HG03060 (cell line): Measurements from ENCODE around the gene WNK1.
"Not testable (repeated sequence)": the region's sequence is repeated elsewhere in the genome, so short reads cannot be mapped to it uniquely, and the experiment has no call there.

Source experiments
- ATAC-seq: cut with Tn5 transposase; IDR thresholded peaks from one replicate; pipeline ENCODE4 v1.9.1; 2021; ENCODE audit warnings: low read depth, moderate number of reproducible peaks; ENCODE audit not compliant: unreplicated experiment

WNK1 gene

GRCh38 chr12:740921-741320 is 11.5 kb upstream of the WNK1 start:
- ATAC-seq = no peak

GRCh38 chr12:749751-750270 is 2.6 kb upstream of the WNK1 start:
- no peak for ATAC-seq

- ATAC-seq = no peak
Measured at GRCh38 chr12:750366-751191, 1.8 kb upstream of the WNK1 start.

GRCh38 chr12:751192-751998 is 984 bp upstream of the WNK1 start:
- no peak for ATAC-seq

- ATAC-seq = peak; percentile 3
Measured at GRCh38 chr12:752695-753610, 574 bp downstream of the WNK1 start.

- no peak for ATAC-seq
Measured at GRCh38 chr12:753611-754472, 1.5 kb downstream of the WNK1 start.

- no peak for ATAC-seq
Measured at GRCh38 chr12:754473-754820, 2.1 kb downstream of the WNK1 start.

GRCh38 chr12:754851-755562 is 2.6 kb downstream of the WNK1 start:
- ATAC-seq = no peak

- no peak for ATAC-seq
Measured at GRCh38 chr12:759628-760027, 7.2 kb downstream of the WNK1 start.

GRCh38 chr12:761256-761655 is 8.9 kb downstream of the WNK1 start:
- no peak for ATAC-seq

GRCh38 chr12:765840-766239 is 13.5 kb downstream of the WNK1 start:
- no peak for ATAC-seq

GRCh38 chr12:768434-768833 is 16.1 kb downstream of the WNK1 start:
- no peak for ATAC-seq

GRCh38 chr12:770479-770878 is 18.1 kb downstream of the WNK1 start:
- no peak for ATAC-seq

- no peak for ATAC-seq
Measured at GRCh38 chr12:772056-772697, 19.8 kb downstream of the WNK1 start.

GRCh38 chr12:774051-774614 is 21.8 kb downstream of the WNK1 start:
- no peak for ATAC-seq

- ATAC-seq = not testable (repeated sequence)
Measured at GRCh38 chr12:775973-776771, 23.8 kb downstream of the WNK1 start.

- ATAC-seq = not testable (repeated sequence)
Measured at GRCh38 chr12:776772-777373, 24.5 kb downstream of the WNK1 start.
